NT2/D1 (cell line): ENCODE data around the gene CAMK1D.

Experiments used
- SUZ12 ChIP-seq: IDR thresholded peaks from 2 replicates; pipeline ENCODE4 v1.6.1; 2011; ENCODE audit not compliant: insufficient read length, insufficient read depth; ENCODE audit errors: extremely low read depth
- YY1 ChIP-seq: IDR thresholded peaks from 2 replicates; pipeline ENCODE4 v1.6.1; 2011; ENCODE audit not compliant: insufficient read length, insufficient read depth
- ZNF274 ChIP-seq: IDR thresholded peaks from 2 replicates; pipeline ENCODE4 v1.6.1; 2011; ENCODE audit warnings: mild to moderate bottlenecking, low read depth, low read length

DNA sequence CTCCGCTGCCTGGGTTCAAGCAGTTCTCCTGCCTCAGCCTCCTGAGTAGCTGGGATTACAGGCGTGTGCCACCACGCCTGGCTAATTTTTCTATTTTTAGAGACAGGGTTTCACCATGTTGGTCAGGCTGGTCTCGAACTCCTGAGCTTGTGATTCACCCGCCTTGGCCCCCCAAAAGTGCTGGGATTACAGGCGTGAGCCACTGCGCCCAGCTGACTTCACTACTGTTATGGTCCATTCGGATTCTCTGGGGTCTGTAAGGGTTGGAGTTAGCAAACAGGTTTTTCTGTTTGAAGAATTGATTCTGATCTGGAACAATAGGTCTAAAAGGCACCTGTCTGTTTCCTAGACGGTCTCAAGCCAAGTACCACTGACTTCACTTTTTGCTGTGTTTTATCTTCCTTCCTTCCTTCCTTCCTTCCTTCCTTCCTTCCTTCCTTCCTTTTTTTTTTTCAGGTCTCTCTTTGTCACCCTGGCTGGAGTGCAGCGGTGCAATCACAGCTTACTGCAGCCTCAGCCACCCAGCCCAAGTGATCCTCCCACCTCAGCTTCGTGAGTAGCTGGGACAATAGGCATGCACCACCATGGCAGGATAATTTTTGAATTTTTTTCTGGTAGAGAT is 192.2 kb downstream of the CAMK1D start:
- TF ChIP-seq ZNF274 (no peak), YY1 (no peak), SUZ12 (no peak)
